ENCODE measurements around the gene RHEX. TPM values are rescaled to one million over a fixed set of nuclear protein-coding genes. Genes with fewer than 3 reads are reported as not detected.
"Not testable (repeated sequence)": the region's sequence is repeated elsewhere in the genome, so short reads cannot be mapped to it uniquely, and the experiment has no call there.

The RHEX gene
- total RNA-seq, 2 experiments from 2014 or later: not detected

DNA sequence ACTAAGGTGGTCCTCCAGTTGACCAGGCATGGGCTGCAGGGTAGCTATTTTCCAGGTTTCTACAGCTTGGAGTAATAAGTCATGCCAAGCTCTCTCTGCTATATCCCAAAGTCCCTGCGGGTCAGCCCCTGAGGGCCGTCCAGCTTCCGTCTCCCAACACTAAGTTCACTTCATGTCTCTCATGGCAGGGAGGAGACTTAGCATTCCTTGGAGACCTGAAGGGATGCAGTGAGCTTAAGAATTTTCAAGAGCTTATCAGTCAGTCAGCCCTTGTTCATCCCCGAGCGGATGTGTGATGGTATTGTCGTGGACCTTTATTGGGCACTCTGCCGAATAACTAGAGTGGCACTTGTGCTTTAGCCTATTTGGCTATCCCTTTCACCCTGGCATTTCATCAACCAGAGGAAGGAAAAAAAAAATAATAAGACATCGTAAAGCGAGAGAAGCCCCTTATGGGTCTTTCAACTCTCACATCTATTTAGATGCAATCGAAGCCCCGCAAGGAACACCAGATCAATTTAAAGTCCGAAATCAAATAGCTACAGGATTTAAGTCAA lies 2.2 kb downstream of the RHEX start:
- H3K27me3 ChIP-seq (ENCODE audit: control insufficient read depth in 1 of 2, insufficient read depth in 2 of 2, low read length in 2 of 2); H3K9me3 Mint-ChIP-seq; H3K4me3 ChIP-seq (ENCODE audit: low read length); H3K27me3 Mint-ChIP-seq; H3K27ac ChIP-seq (ENCODE audit: low read depth in 1 of 2, low read length in 2 of 2); H3K4me3 Mint-ChIP-seq; H3K27ac Mint-ChIP-seq; CTCF ChIA-PET; H3K9me3 ChIP-seq (ENCODE audit: control insufficient read depth in 1 of 2, insufficient read depth in 1 of 2, low read length in 2 of 2); DNase-seq; intact Hi-C loops (cut with DNase I, micrococcal nuclease); ATAC-seq (ENCODE audit: poor library complexity); H3K36me3 ChIP-seq (ENCODE audit: insufficient read depth, low read length); H3K36me3 Mint-ChIP-seq (ENCODE audit: low read depth): not testable (repeated sequence)
- POLR2A ChIA-PET: interaction anchor here (0.6 kb wide), 1 partner anchor 14 kb away, joined by 4 read pairs; no protein-coding TSS in a partner anchor
- H3K4me1 Mint-ChIP-seq (ENCODE audit: low read depth): peaks cover 23% of the 10 kb centered on the region
- H3K4me1 ChIP-seq (ENCODE audit: insufficient read depth, low read length): peaks cover 19% of the 10 kb centered on the region

DNA sequence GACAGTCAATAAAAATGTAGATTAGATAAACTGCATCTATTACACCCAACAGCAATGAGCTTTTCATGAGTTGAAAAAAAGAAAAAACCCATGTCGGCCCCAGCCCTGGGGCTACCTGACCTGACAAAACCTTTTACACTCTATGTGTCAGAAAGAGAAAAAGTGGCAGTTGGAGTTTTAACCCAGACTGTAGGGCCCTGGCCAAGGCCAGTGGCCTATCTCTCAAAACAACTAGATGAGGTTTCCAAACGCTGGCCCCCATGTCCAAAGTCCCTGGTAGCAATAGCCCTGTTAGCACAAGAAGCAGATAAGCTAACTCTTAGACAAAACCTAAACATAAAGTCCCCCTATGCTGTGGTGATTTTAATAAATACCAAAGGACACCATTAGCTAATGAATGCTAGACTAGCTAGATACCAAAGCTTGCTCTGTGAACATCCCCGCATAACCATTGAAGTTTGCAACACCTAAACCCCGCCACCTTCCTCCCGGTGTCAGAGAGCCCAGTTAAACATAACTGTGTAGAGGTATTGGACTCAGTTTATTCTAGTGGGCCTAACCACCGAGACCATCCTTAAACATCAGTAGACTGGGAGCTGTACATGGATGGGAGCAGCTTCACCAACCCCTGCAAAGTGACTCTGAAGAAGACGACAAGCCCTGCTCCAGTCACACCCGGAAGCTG lies 2.8 kb downstream of the RHEX start:
- H3K27ac Mint-ChIP-seq; CTCF ChIA-PET; H3K4me3 Mint-ChIP-seq; H3K36me3 ChIP-seq (ENCODE audit: insufficient read depth, low read length); H3K9me3 ChIP-seq (ENCODE audit: control insufficient read depth in 1 of 2, insufficient read depth in 1 of 2, low read length in 2 of 2); H3K27me3 ChIP-seq (ENCODE audit: control insufficient read depth in 1 of 2, insufficient read depth in 2 of 2, low read length in 2 of 2); DNase-seq; H3K9me3 Mint-ChIP-seq; ATAC-seq (ENCODE audit: poor library complexity); H3K27ac ChIP-seq (ENCODE audit: low read depth in 1 of 2, low read length in 2 of 2); intact Hi-C loops (cut with DNase I, micrococcal nuclease); H3K27me3 Mint-ChIP-seq; H3K4me3 ChIP-seq (ENCODE audit: low read length); H3K36me3 Mint-ChIP-seq (ENCODE audit: low read depth): not testable (repeated sequence)
- POLR2A ChIA-PET: interaction anchor here (0.6 kb wide), 1 partner anchor 14 kb away, joined by 4 read pairs; no protein-coding TSS in a partner anchor
- peaks cover 17% of the 10 kb centered on the region for H3K4me1 ChIP-seq (ENCODE audit: insufficient read depth, low read length)
- H3K4me1 Mint-ChIP-seq (ENCODE audit: low read depth): peaks cover 17% of the 10 kb centered on the region

DNA sequence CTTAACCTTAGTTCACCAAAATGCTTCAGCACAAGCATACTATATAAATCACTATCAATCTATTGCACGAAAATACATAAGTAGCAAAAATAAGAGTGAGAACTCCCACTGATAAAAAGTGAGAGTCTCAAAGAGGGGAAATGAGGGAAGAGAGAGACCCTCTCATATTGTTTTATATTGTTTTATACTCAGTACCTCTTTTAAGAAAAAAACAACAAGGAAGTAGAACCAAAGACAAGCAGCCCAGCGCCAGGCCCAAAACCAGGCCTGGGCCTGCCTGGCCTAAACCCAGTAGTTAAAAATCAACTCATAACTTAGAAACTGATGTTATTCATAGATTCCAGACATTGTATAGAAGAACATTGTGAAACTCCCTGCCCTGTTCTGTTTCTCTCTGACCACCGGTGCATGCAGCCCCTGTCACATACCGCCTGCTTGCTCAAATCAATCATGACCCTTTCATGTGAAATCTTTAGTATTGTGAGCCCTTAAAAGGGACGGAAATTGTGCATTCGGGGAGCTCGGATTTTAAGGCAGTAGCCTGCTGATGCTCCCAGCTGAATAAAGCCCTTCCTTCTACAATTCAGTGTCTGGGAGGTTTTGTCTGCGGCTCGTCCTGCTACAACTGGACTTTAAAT lies 5.4 kb downstream of the RHEX start:
- H3K4me3 ChIP-seq (ENCODE audit: low read length); H3K4me3 Mint-ChIP-seq; H3K27me3 Mint-ChIP-seq; ATAC-seq (ENCODE audit: poor library complexity); H3K36me3 Mint-ChIP-seq (ENCODE audit: low read depth); H3K36me3 ChIP-seq (ENCODE audit: insufficient read depth, low read length); CTCF ChIA-PET; H3K27me3 ChIP-seq (ENCODE audit: control insufficient read depth in 1 of 2, insufficient read depth in 2 of 2, low read length in 2 of 2); H3K4me1 ChIP-seq (ENCODE audit: insufficient read depth, low read length); H3K4me1 Mint-ChIP-seq (ENCODE audit: low read depth); H3K27ac ChIP-seq (ENCODE audit: low read depth in 1 of 2, low read length in 2 of 2); POLR2A ChIA-PET; H3K9me3 ChIP-seq (ENCODE audit: control insufficient read depth in 1 of 2, insufficient read depth in 1 of 2, low read length in 2 of 2); intact Hi-C loops (cut with DNase I, micrococcal nuclease); H3K9me3 Mint-ChIP-seq; DNase-seq; H3K27ac Mint-ChIP-seq: not testable (repeated sequence)

DNA sequence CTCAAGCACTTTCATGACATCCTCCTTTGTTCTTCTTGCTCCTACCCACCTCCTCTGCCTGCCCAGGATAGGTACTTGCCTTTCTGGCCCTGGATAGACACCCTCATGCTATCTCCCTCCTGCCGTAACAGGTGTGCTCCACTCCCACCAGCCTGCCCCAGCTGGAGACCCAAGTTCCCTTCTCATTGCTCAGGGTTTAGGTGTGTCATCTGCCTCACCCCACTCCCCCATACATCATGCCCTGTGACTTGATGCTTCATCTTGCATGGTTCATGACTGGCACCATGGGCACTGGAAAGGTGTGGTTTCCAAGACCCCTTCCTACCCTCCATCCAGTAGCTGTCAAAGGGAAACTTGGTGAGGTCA lies 5.9 kb downstream of the RHEX start:
- no peaks in the 10 kb centered on the region for H3K27me3 ChIP-seq (ENCODE audit: control insufficient read depth in 1 of 2, insufficient read depth in 2 of 2, low read length in 2 of 2)
- no peak overlapping the region for H3K27ac ChIP-seq (ENCODE audit: low read depth in 1 of 2, low read length in 2 of 2)
- intact Hi-C loops (cut with DNase I, micrococcal nuclease): no loop called here
- H3K27ac Mint-ChIP-seq: no peak overlapping the region
- H3K9me3 ChIP-seq (ENCODE audit: control insufficient read depth in 1 of 2, insufficient read depth in 1 of 2, low read length in 2 of 2): peaks cover 0 to 7% of the 10 kb centered on the region in 2 experiments
- no peaks in the 10 kb centered on the region for H3K36me3 ChIP-seq (ENCODE audit: insufficient read depth, low read length)
- no peaks in the 10 kb centered on the region for H3K4me1 ChIP-seq (ENCODE audit: insufficient read depth, low read length)
- ATAC-seq (ENCODE audit: poor library complexity) (no peak), DNase-seq (no peak)
- CTCF ChIA-PET: no interaction called here
- no peaks in the 10 kb centered on the region for H3K4me1 Mint-ChIP-seq (ENCODE audit: low read depth)
- H3K9me3 Mint-ChIP-seq: no peaks in the 10 kb centered on the region
- H3K36me3 Mint-ChIP-seq (ENCODE audit: low read depth): no peaks in the 10 kb centered on the region
- POLR2A ChIA-PET: no interaction called here
- no peak overlapping the region for H3K4me3 Mint-ChIP-seq
- TF ChIP-seq, protein P1, sequence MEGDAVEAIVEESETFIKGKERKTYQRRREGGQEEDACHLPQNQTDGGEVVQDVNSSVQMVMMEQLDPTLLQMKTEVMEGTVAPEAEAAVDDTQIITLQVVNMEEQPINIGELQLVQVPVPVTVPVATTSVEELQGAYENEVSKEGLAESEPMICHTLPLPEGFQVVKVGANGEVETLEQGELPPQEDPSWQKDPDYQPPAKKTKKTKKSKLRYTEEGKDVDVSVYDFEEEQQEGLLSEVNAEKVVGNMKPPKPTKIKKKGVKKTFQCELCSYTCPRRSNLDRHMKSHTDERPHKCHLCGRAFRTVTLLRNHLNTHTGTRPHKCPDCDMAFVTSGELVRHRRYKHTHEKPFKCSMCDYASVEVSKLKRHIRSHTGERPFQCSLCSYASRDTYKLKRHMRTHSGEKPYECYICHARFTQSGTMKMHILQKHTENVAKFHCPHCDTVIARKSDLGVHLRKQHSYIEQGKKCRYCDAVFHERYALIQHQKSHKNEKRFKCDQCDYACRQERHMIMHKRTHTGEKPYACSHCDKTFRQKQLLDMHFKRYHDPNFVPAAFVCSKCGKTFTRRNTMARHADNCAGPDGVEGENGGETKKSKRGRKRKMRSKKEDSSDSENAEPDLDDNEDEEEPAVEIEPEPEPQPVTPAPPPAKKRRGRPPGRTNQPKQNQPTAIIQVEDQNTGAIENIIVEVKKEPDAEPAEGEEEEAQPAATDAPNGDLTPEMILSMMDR (IDR thresholded peaks at IDR 0.05): no peak
- no peak overlapping the region for H3K4me3 ChIP-seq (ENCODE audit: low read length)
- H3K27me3 Mint-ChIP-seq: no peaks in the 10 kb centered on the region
